Left lobe of liver (tissue), 2 donors: Measurements from ENCODE around the gene CFTR. TPM values are rescaled to one million over a fixed set of nuclear protein-coding genes. Genes with fewer than 3 reads are reported as not detected.
"Not testable (repeated sequence)": the region's sequence is repeated elsewhere in the genome, so short reads cannot be mapped to it uniquely, and the experiment has no call there.

Experiments used
- ATAC-seq: fragments of 200-7000 bp; cut with Tn5 transposase; one replicate; pipeline ENCODE4 v1.9.1; 2020; ENCODE audit warnings: mild to moderate bottlenecking, moderate library complexity
- DNase-seq: peaks from one replicate; pipeline ENCODE4 v3.0.0-alpha.2; 2020; ENCODE audit warnings: low spot score
- total RNA-seq: library from RNA; stranded (reverse); gene quantifications from one replicate; pipeline ENCODE4 v1.2.1, GENCODE V29; 2021
- donor health status: DM: no; HTN: no; CAD: no; lungs with moderate emphysema.
- donor health status: DM: no; HTN: yes; CAD: no.

The CFTR gene
- total RNA-seq, 1 donor from 2014 or later = 1.1 TPM

DNA sequence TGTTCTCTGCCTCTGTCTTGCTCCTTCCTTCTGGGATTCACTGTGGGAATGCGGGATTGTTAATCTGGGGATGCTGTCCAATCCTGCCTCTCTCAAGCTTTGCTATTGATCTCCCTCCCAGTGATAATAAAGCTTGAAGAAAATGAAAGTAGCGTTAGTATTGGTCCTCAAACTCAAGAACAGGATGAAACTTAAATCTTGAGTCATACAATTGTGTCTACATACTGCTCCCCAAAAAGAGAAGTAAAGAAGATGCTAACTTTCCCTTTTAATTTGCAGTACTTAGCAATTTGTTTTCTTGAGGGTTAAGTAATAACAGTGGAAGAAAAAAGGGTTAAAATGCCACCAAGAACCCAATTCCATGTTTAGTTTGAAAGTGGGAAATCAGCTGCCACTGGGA lies 13.6 kb downstream of the CFTR start:
- DNase-seq = no peak
- no peak for ATAC-seq

DNA sequence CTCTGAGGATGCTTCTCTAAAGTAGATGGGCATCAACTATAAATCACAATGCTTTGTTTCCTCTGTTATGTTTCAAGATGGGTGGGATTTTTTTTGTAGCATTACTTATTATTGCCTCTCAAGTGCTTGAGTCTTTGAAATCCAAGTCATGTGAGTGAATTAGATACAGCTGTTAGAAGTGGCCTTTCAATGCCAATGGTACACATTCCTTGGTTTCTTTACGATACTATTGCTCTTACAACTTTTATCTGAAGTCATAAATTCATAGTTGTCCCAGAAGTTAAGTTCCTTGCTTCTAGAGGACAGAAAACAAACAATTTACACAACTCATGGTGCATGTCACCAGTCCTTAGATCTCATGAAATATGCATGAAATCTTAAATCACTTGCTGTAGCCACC lies 15.5 kb downstream of the CFTR start:
- DNase-seq (no peak), ATAC-seq (no peak)

- DNase-seq = no peak
- no peak for ATAC-seq
Observed at GRCh38 chr7:117502331-117502730, 22.5 kb downstream of the CFTR start.

- DNase-seq = no peak
- ATAC-seq = peak; percentile 56
Observed at GRCh38 chr7:117505238-117505637, 25.4 kb downstream of the CFTR start.

DNA sequence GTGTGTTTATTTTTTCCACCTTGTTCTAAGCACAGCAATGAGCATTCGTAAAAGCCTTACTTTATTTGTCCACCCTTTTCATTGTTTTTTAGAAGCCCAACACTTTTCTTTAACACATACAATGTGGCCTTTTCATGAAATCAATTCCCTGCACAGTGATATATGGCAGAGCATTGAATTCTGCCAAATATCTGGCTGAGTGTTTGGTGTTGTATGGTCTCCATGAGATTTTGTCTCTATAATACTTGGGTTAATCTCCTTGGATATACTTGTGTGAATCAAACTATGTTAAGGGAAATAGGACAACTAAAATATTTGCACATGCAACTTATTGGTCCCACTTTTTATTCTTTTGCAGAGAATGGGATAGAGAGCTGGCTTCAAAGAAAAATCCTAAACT lies 28.9 kb downstream of the CFTR start:
- DNase-seq (no peak), ATAC-seq (no peak)

DNA sequence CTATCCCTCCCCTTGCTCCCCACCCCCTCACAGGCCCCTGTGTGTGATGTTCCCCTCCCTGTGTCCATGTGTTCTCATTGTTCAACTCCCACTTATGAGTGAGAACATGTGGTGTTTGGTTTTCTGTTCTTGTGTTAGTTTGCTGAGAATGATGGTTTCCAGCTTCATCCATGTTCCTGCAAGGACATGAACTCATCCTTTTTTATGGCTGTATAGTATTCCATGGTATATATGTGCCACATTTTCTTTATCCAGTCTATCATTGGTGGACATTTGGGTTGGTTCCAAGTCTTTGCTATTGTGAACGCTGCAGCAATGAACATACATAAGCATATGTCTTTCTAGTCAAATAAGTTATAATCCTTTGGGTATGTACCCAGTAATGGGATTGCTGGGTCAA lies 37.4 kb downstream of the CFTR start:
- not testable (repeated sequence) for DNase-seq, ATAC-seq

- ATAC-seq (no peak), DNase-seq (no peak)
Observed at GRCh38 chr7:117530390-117530789, 50.6 kb downstream of the CFTR start.

- DNase-seq (no peak), ATAC-seq (no peak)
Observed at GRCh38 chr7:117531595-117532244, 51.9 kb downstream of the CFTR start.

DNA sequence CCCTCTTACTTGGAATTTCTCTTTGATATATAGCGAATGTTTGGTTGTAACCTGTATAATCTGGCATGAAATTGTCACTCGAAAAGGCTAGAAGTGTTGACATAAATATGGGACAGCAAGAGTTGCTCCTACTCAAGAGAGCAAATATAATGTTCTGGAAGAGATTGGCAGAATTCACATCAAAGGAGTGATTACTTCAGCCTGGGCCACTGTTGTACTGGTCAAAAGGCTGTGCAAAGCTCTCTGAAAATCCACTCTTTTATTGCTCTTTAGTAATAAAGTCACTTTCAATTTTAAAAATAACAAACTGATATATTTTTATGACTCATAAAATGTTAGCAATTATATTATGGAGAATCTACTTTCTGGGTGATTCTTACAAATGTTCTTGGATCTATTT lies 58.2 kb downstream of the CFTR start:
- ATAC-seq = no peak
- DNase-seq = no peak

GRCh38 chr7:117544061-117544460 lies 64.2 kb downstream of the CFTR start:
- ATAC-seq = no peak

GRCh38 chr7:117548035-117548434 lies 68.2 kb downstream of the CFTR start:
- DNase-seq = no peak
- no peak for ATAC-seq

More at GRCh38 chr7:117544061-117544460, 64.2 kb downstream of the CFTR start:
- no peak for DNase-seq

GRCh38 chr7:117550625-117551024 lies 70.8 kb downstream of the CFTR start:
- ATAC-seq (no peak), DNase-seq (no peak)

- ATAC-seq = no peak
- DNase-seq = no peak
Observed at GRCh38 chr7:117552660-117553059, 72.8 kb downstream of the CFTR start.

DNA sequence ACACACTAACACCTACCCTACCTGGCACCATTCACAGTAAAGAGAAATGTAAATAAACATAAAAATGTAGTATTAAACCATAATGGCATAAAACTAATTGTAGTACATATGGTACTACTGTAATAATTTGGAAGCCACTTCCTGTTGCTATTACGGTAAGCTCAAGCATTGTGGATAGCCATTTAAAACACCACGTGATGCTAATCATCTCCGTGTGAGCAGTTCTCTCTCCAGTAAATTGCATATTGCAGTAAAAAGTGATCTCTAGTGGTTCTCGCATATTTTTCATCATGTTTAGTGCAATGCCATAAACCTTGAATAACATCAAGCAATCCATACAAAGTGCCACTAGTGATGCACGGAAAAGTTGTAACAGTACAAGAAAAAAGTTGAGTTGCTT lies 75.4 kb downstream of the CFTR start:
- no peak for ATAC-seq
- DNase-seq = no peak

GRCh38 chr7:117559391-117559790 lies 79.6 kb downstream of the CFTR start:
- ATAC-seq (no peak), DNase-seq (no peak)

DNA sequence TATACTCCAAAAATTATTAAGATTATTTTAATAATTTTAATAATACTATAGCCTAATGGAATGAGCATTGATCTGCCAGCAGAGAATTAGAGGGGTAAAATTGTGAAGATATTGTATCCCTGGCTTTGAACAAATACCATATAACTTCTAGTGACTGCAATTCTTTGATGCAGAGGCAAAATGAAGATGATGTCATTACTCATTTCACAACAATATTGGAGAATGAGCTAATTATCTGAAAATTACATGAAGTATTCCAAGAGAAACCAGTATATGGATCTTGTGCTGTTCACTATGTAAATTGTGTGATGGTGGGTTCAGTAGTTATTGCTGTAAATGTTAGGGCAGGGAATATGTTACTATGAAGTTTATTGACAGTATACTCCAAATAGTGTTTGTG lies 80.2 kb downstream of the CFTR start:
- DNase-seq = no peak
- ATAC-seq = no peak

- ATAC-seq (no peak), DNase-seq (no peak)
Observed at GRCh38 chr7:117562759-117563158, 82.9 kb downstream of the CFTR start.

DNA sequence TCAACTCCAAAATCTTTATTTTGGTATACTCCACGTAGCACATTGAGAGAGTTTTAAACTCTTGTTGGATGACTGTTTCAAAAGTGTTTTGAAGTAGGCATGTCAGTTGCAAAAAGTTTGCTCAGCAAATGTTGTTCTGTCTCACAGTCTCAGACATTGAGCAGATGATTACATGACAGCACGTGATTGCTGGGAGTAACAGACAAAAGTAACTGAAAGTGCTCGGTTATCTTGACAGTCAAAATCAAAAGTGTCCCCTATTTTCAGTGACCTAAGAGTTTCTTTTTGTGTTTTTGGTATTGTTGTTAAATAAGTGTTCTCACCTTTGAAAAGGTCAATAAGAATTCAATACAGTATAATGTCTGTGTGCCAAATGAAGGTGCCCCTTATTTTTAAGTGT lies 84.3 kb downstream of the CFTR start:
- ATAC-seq (peak; percentile 62), DNase-seq (no peak)

GRCh38 chr7:117564627-117565026 lies 84.8 kb downstream of the CFTR start:
- DNase-seq (no peak), ATAC-seq (no peak)

DNA sequence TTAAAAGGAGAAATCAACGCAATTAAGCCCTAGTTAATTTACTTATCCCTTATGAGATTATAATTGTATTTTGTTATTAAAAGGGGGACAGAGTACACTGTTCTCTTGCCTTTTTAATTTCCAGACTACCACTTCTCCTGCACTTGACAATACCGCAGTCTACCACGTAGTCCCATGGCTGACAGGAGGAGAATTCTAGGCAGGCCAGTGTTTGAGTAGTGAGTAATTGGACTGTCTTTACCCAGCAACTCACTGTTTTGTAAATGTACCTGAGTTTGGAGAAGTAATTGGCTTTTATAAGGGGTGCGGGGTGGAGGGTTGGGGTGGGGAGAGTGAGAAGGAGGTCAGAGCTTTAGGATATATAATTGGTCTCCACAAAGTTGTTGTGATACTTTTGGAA lies 85.4 kb downstream of the CFTR start:
- ATAC-seq (peak; percentile 52), DNase-seq (no peak)

DNA sequence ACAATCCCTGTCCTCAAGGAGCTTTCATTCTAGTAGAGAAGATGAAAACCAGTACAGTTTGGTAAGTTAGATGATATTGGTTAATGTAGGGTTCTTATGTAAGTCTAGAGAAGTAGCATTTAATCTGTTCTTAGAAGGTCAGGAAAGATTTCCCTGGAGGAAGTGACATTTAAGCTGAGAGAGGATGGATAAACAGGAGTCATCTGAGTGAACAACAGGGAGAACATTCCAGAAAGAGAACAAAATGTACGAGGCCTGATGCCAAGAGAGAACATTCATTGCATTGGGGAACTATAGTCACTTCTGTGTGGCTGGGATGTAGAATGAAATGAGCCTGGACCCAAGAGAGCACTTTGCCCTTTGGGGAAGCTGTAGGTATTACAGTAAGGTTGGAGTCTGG lies 88.0 kb downstream of the CFTR start:
- no peak for ATAC-seq
- DNase-seq = no peak

GRCh38 chr7:117572856-117573620 lies 93.2 kb downstream of the CFTR start:
- DNase-seq = no peak
- ATAC-seq = peak; percentile 59

GRCh38 chr7:117581424-117581823 lies 101.6 kb downstream of the CFTR start:
- ATAC-seq = no peak
- no peak for DNase-seq
